Upper lobe of left lung (tissue), 6 donors: ENCODE results near the gene SNTN. TPM values are rescaled to one million over a fixed set of nuclear protein-coding genes. Genes with fewer than 3 reads are reported as not detected.

Experiments used
- ATAC-seq, 2 donors: fragments of 200-7000 bp; cut with Tn5 transposase; one replicate each; pipeline ENCODE4 v1.9.1; 2022; ENCODE audit warnings: mild to moderate bottlenecking in 2 of 2, moderate library complexity in 2 of 2; ENCODE audit not compliant: low FRiP score in 2 of 2
- DNase-seq, 2 donors: peaks; one replicate each; pipeline ENCODE4 v3.0.0-alpha.2; 2019 to 2020
- H3K27ac ChIP-seq, 4 donors: fragments of 200-600 bp; sonication (generic); one replicate each; pipeline ENCODE4 v1.5.1; 2016 to 2019
- H3K27me3 ChIP-seq, 4 donors: fragments of 200-600 bp; sonication (generic); one replicate each; pipeline ENCODE4 v1.5.1; 2017 to 2019
- H3K36me3 ChIP-seq, 4 donors: fragments of 200-600 bp; sonication (generic); one replicate each; pipeline ENCODE4 v1.5.1; 2016 to 2019
- H3K4me1 ChIP-seq, 4 donors: fragments of 200-600 bp; sonication (generic); one replicate each; pipeline ENCODE4 v1.5.1; 2018 to 2019
- H3K4me3 ChIP-seq, 4 donors: fragments of 200-600 bp; sonication (generic); one replicate each; pipeline ENCODE4 v1.5.1; 2017 to 2019; ENCODE audit warnings: mild to moderate bottlenecking in 2 of 4, moderate library complexity in 1 of 4
- H3K9me3 ChIP-seq, 4 donors: fragments of 200-600 bp; sonication (generic); one replicate each; pipeline ENCODE4 v1.5.1; 2018 to 2019
- CTCF ChIP-seq, 6 experiments: fragments of 450-650 bp in 4 of 6; fragments of 200-600 bp in 2 of 6; sonication (generic) in 2 of 6; IDR thresholded peaks; one replicate each; pipeline ENCODE4 v1.5.1; 2016 to 2019; ENCODE audit warnings: antibody characterized with exemption in 6 of 6
- EP300 ChIP-seq, 4 donors: sonication (generic); formaldehyde crosslinking; IDR thresholded peaks; one replicate each; pipeline ENCODE4 v1.5.1; 2017; ENCODE audit warnings: antibody characterized with exemption in 4 of 4, control low read depth in 2 of 4
- POLR2A ChIP-seq, 4 donors: fragments of 450-650 bp; IDR thresholded peaks; one replicate each; pipeline ENCODE4 v1.5.1; 2016 to 2017; ENCODE audit warnings: antibody characterized with exemption in 4 of 4, mild to moderate bottlenecking in 2 of 4
- POLR2AphosphoS5 ChIP-seq, 2 donors: sonication (generic); formaldehyde crosslinking; IDR thresholded peaks; one replicate each; pipeline ENCODE4 v1.5.1; 2017; ENCODE audit warnings: antibody characterized with exemption in 2 of 2
- WGBS, 2 donors: methylation state at CpG; one replicate each; pipeline ENCODE4 v1.1.5; 2017 to 2018; 5-methylcytosine and 5-hydroxymethylcytosine counted together
- total RNA-seq, 6 donors: library from RNA; depleted of rRNA in 4 of 6; stranded (reverse); fragments of >200 nt in 4 of 6; gene quantifications; one replicate each; pipeline versions ENCODE4 v1.1.0 to v1.2.1, GENCODE V29; 2016 to 2021
- donor health status: DM: no; HTN: no; CAD: no; lungs with moderate emphysema.
- donor health status: DM: no; HTN: yes; CAD: no; lungs with severe emphysema.

SNTN gene
- total RNA-seq, 6 donors from 2014 or later = 0.34 to 36.8 (median 10.5) TPM

- Histone ChIP-seq H3K4me3 (no peak overlapping the region), H3K27ac (no peak overlapping the region), H3K27me3 (no peaks in the 10 kb centered on the region), H3K36me3 (no peaks in the 10 kb centered on the region), H3K9me3 (no peaks in the 10 kb centered on the region), H3K4me1 (no peaks in the 10 kb centered on the region)
- no peak for DNase-seq
- TF ChIP-seq CTCF (IDR thresholded peaks at IDR 0.05) = no peak
- no peak for TF ChIP-seq EP300 (IDR thresholded peaks at IDR 0.05)
- no peak for TF ChIP-seq POLR2A (IDR thresholded peaks at IDR 0.05)
- TF ChIP-seq POLR2AphosphoS5 (IDR thresholded peaks at IDR 0.05) = no peak
- WGBS, 2 donors = 68 to 73% methylated on average over 6 of the region's 6 CpGs
- ATAC-seq = no peak
Measured at GRCh38 chr3:63684081-63684480, 31.6 kb downstream of the SNTN start.

- no peaks in the 10 kb centered on the region for H3K9me3 ChIP-seq
- no peak overlapping the region for H3K27ac ChIP-seq
- TF ChIP-seq POLR2AphosphoS5 (IDR thresholded peaks at IDR 0.05) (no peak), EP300 (IDR thresholded peaks at IDR 0.05) (no peak), CTCF (IDR thresholded peaks at IDR 0.05) (no peak), POLR2A (IDR thresholded peaks at IDR 0.05) (no peak)
- no peak overlapping the region for H3K4me3 ChIP-seq
- ATAC-seq (no peak), DNase-seq (no peak)
- no peaks in the 10 kb centered on the region for H3K27me3 ChIP-seq
- H3K4me1 ChIP-seq = no peaks in the 10 kb centered on the region
- WGBS, 2 donors = 91% methylated on average over 2 of the region's 2 CpGs
- H3K36me3 ChIP-seq = no peaks in the 10 kb centered on the region
Measured at GRCh38 chr3:63685340-63685739, 32.9 kb downstream of the SNTN start.

- H3K27me3 ChIP-seq = no peaks in the 10 kb centered on the region
- TF ChIP-seq POLR2AphosphoS5 (IDR thresholded peaks at IDR 0.05) (no peak), POLR2A (IDR thresholded peaks at IDR 0.05) (no peak), EP300 (IDR thresholded peaks at IDR 0.05) (no peak), CTCF (IDR thresholded peaks at IDR 0.05) (no peak)
- DNase-seq (no peak), ATAC-seq (no peak)
- no peak overlapping the region for H3K4me3 ChIP-seq
- H3K36me3 ChIP-seq = no peaks in the 10 kb centered on the region
- peaks cover 0 to 2% (median 0%) of the 10 kb centered on the region in 4 donors for H3K9me3 ChIP-seq
- WGBS, 2 donors = 76 to 77% methylated on average over 9 of the region's 9 CpGs
- H3K4me1 ChIP-seq = no peaks in the 10 kb centered on the region
- H3K27ac ChIP-seq = no peak overlapping the region
Measured at GRCh38 chr3:63687278-63688225, 35.1 kb downstream of the SNTN start.

- Histone ChIP-seq H3K4me1 (no peaks in the 10 kb centered on the region), H3K9me3 (peaks cover 0 to 3% (median 1%) of the 10 kb centered on the region in 4 donors), H3K27me3 (no peaks in the 10 kb centered on the region), H3K27ac (no peak overlapping the region), H3K36me3 (no peaks in the 10 kb centered on the region), H3K4me3 (no peak overlapping the region)
- 56 to 57% methylated on average over 1 of the region's 1 CpG for WGBS, 2 donors
- TF ChIP-seq EP300 (IDR thresholded peaks at IDR 0.05) (no peak), POLR2AphosphoS5 (IDR thresholded peaks at IDR 0.05) (no peak), POLR2A (IDR thresholded peaks at IDR 0.05) (no peak), CTCF (IDR thresholded peaks at IDR 0.05) (no peak)
- no peak for ATAC-seq
- no peak for DNase-seq
Measured at GRCh38 chr3:63689285-63689684, 36.8 kb downstream of the SNTN start.
